Activated CD4-positive, alpha-beta memory T cell treated with anti-CD3 and anti-CD28 coated beads for 36 hours (primary cell): ENCODE data around the gene SIPA1. TPM values are rescaled to one million over a fixed set of nuclear protein-coding genes. Genes with fewer than 3 reads are reported as not detected.
"Not testable (repeated sequence)": the region's sequence is repeated elsewhere in the genome, so short reads cannot be mapped to it uniquely, and the experiment has no call there.

Experiments used
- CTCF ChIA-PET: fragments of 350-600 bp; sonication (Branson Sonifier 250); formaldehyde crosslinking; loops from one replicate; lab custom pipeline; 2021; ENCODE audit warnings: antibody characterized with exemption, inconsistent platforms; lab: Charles Lee
- POLR2A ChIA-PET: fragments of 350-600 bp; sonication (Branson Sonifier 250); formaldehyde crosslinking; loops from one replicate; lab custom pipeline; 2021; ENCODE audit warnings: antibody characterized with exemption; lab: Charles Lee
- DNase-seq: peaks from one replicate; pipeline ENCODE4 v3.0.0-alpha.2; 2020
- H3K27ac Mint-ChIP-seq: one replicate; pipeline ENCODE4 v1.8.0; 2021; ENCODE audit warnings: mixed read lengths
- H3K27me3 Mint-ChIP-seq: one replicate; pipeline ENCODE4 v1.8.0; 2021; ENCODE audit warnings: mixed read lengths
- H3K36me3 Mint-ChIP-seq: one replicate; pipeline ENCODE4 v1.8.0; 2021; ENCODE audit warnings: mixed read lengths
- H3K4me1 Mint-ChIP-seq: one replicate; pipeline ENCODE4 v1.8.0; 2021; ENCODE audit warnings: low read depth, mixed read lengths
- H3K4me3 Mint-ChIP-seq: one replicate; pipeline ENCODE4 v1.8.0; 2021; ENCODE audit warnings: mild to moderate bottlenecking, mixed read lengths
- H3K9me3 Mint-ChIP-seq: one replicate; pipeline ENCODE4 v1.8.0; 2021; ENCODE audit warnings: mixed read lengths
- intact Hi-C: fragments of 100-400 bp; cut with micrococcal nuclease; formaldehyde crosslinking; loops from one replicate; pipeline ENCODE4 v1.15.1; 2023
- total RNA-seq, 2 experiments: library from RNA; stranded (reverse); gene quantifications; one replicate each; pipeline ENCODE4 v1.2.3, GENCODE V29; 2021

The SIPA1 gene
- total RNA-seq, 2 experiments from 2014 or later = 163 to 167 TPM

- no peaks in the 10 kb centered on the region for H3K9me3 Mint-ChIP-seq
- H3K27me3 Mint-ChIP-seq = no peaks in the 10 kb centered on the region
- H3K4me1 Mint-ChIP-seq = peaks cover 65% of the 10 kb centered on the region
- DNase-seq = no peak
- ChIA-PET CTCF (interaction anchor here (1.3 to 3.3 kb wide), 3 partner anchors 8 to 28 kb away, joined by 7 to 18 read pairs (median 13); partner anchors contain the start of genes RELA and SIPA1), POLR2A (interaction anchor here (1.5 to 3.4 kb wide), 4 partner anchors 8 to 17 kb away, joined by 4 to 28 read pairs (median 14); partner anchors contain the start of genes RELA and SIPA1)
- peaks cover 60% of the 10 kb centered on the region for H3K36me3 Mint-ChIP-seq
- no peak overlapping the region for H3K4me3 Mint-ChIP-seq
- peak overlapping the region; percentile 61 for H3K27ac Mint-ChIP-seq
- intact Hi-C loops = loop anchor here (5.0 kb wide), 1 partner anchor 82 kb away; the partner anchor contains the start of genes FAM89B and ZNRD2
Observed at GRCh38 chr11:65654375-65655349, 16.8 kb downstream of the SIPA1 start.

- Mint-ChIP-seq H3K36me3 (peaks cover 62% of the 10 kb centered on the region), H3K4me3 (no peak overlapping the region), H3K9me3 (no peaks in the 10 kb centered on the region), H3K4me1 (peaks cover 73% of the 10 kb centered on the region), H3K27me3 (no peaks in the 10 kb centered on the region), H3K27ac (peak overlapping the region; percentile 63)
- DNase-seq = no peak
- CTCF ChIA-PET = interaction anchor here (1.2 to 1.3 kb wide), 2 partner anchors 30 to 124 kb away, joined by 3 to 4 read pairs; no protein-coding TSS in a partner anchor
- POLR2A ChIA-PET = interaction anchor here (0.6 to 1.0 kb wide), 2 partner anchors 17 to 644 kb away, joined by 3 read pairs; no protein-coding TSS in a partner anchor
- intact Hi-C loops = no loop called here
Observed at GRCh38 chr11:65655570-65656332, 17.9 kb downstream of the SIPA1 start.

GRCh38 chr11:65657426-65657825 is 19.5 kb downstream of the SIPA1 start:
- Mint-ChIP-seq H3K4me3 (no peak overlapping the region), H3K27ac (peak overlapping the region; percentile 26), H3K9me3 (no peaks in the 10 kb centered on the region), H3K4me1 (peaks cover 70% of the 10 kb centered on the region), H3K27me3 (no peaks in the 10 kb centered on the region), H3K36me3 (peaks cover 64% of the 10 kb centered on the region)
- ChIA-PET POLR2A (no interaction called here), CTCF (interaction anchor here (1.0 kb wide), 1 partner anchor 54 kb away, joined by 3 read pairs; no protein-coding TSS in a partner anchor)
- no peak for DNase-seq
- intact Hi-C loops = no loop called here

- POLR2A ChIA-PET = no interaction called here
- DNase-seq = no peak
- Mint-ChIP-seq H3K36me3 (peaks cover 58% of the 10 kb centered on the region), H3K4me1 (peaks cover 63% of the 10 kb centered on the region), H3K9me3 (no peaks in the 10 kb centered on the region), H3K27me3 (no peaks in the 10 kb centered on the region), H3K4me3 (no peak overlapping the region), H3K27ac (peak overlapping the region; percentile 62)
- intact Hi-C loops = no loop called here
- CTCF ChIA-PET = interaction anchor here (1.1 kb wide), 1 partner anchor 32 kb away, joined by 6 read pairs; no protein-coding TSS in a partner anchor
Observed at GRCh38 chr11:65658174-65659021, 20.5 kb downstream of the SIPA1 start.

- no peak for DNase-seq
- CTCF ChIA-PET = no interaction called here
- Mint-ChIP-seq H3K27ac (peak overlapping the region; percentile 65), H3K36me3 (peaks cover 51% of the 10 kb centered on the region), H3K9me3 (no peaks in the 10 kb centered on the region), H3K27me3 (no peaks in the 10 kb centered on the region), H3K4me3 (no peak overlapping the region), H3K4me1 (peaks cover 59% of the 10 kb centered on the region)
- intact Hi-C loops = no loop called here
- POLR2A ChIA-PET = no interaction called here
Observed at GRCh38 chr11:65660038-65660437, 22.1 kb downstream of the SIPA1 start.

- H3K4me3 Mint-ChIP-seq = peak overlapping the region; percentile 85
- POLR2A ChIA-PET = interaction anchor here (0.6 kb wide), 1 partner anchor 157 kb away, joined by 3 read pairs; no protein-coding TSS in a partner anchor
- H3K27me3 Mint-ChIP-seq, DNase-seq, intact Hi-C loops, H3K9me3 Mint-ChIP-seq: not testable (repeated sequence)
- H3K36me3 Mint-ChIP-seq = peaks cover 48% of the 10 kb centered on the region
- H3K27ac Mint-ChIP-seq = peak overlapping the region; percentile 88
- CTCF ChIA-PET = interaction anchor here (0.8 kb wide), 1 partner anchor 22 kb away, joined by 3 read pairs; no protein-coding TSS in a partner anchor
- peaks cover 55% of the 10 kb centered on the region for H3K4me1 Mint-ChIP-seq
Observed at GRCh38 chr11:65660908-65661307, 23.0 kb downstream of the SIPA1 start.

- Mint-ChIP-seq H3K4me1 (peaks cover 48% of the 10 kb centered on the region), H3K27ac (peak overlapping the region; percentile 88), H3K4me3 (peak overlapping the region; percentile 85), H3K9me3 (no peaks in the 10 kb centered on the region), H3K36me3 (peaks cover 41% of the 10 kb centered on the region), H3K27me3 (no peaks in the 10 kb centered on the region)
- POLR2A ChIA-PET = interaction anchor here (0.5 to 2.4 kb wide), 6 partner anchors 9 to 321 kb away, joined by 3 to 28 read pairs (median 4); partner anchors contain the start of gene PCNX3
- CTCF ChIA-PET = interaction anchor here (0.8 to 1.1 kb wide), 3 partner anchors 9 to 198 kb away, joined by 3 read pairs; partner anchors contain the start of gene MUS81
- DNase-seq = no peak
- intact Hi-C loops = loop anchor here (2.0 kb wide), 1 partner anchor 279 kb away; the partner anchor contains the start of gene SLC25A45
Observed at GRCh38 chr11:65661599-65662246, 23.8 kb downstream of the SIPA1 start.

- intact Hi-C loops = loop anchor here (2.0 kb wide), 1 partner anchor 280 kb away; the partner anchor contains the start of gene SLC25A45
- Mint-ChIP-seq H3K27ac (peak overlapping the region; percentile 88), H3K4me1 (peaks cover 42% of the 10 kb centered on the region), H3K27me3 (no peaks in the 10 kb centered on the region), H3K36me3 (peaks cover 35% of the 10 kb centered on the region), H3K9me3 (no peaks in the 10 kb centered on the region), H3K4me3 (peak overlapping the region; percentile 85)
- CTCF ChIA-PET = interaction anchor here (0.6 to 1.6 kb wide), 8 partner anchors 8 to 360 kb away, joined by 3 to 8 read pairs (median 3); partner anchors contain the start of genes FIBP, MUS81 and PCNX3
- POLR2A ChIA-PET = interaction anchor here (1.0 to 2.4 kb wide), 11 partner anchors 9 to 256 kb away, joined by 3 to 28 read pairs (median 4); partner anchors contain the start of genes MUS81 and PCNX3
- no peak for DNase-seq
Observed at GRCh38 chr11:65662247-65662798, 24.4 kb downstream of the SIPA1 start.

- H3K9me3 Mint-ChIP-seq = no peaks in the 10 kb centered on the region
- H3K27ac Mint-ChIP-seq = peak within 1 kb of the TSS; percentile 95
- H3K4me3 Mint-ChIP-seq = peak within 1 kb of the TSS; percentile 85
- CTCF ChIA-PET = interaction anchor here (0.6 to 1.6 kb wide), 12 partner anchors 9 to 359 kb away, joined by 3 to 8 read pairs (median 3); partner anchors contain the start of genes CCDC85B, FIBP and PCNX3
- no peaks in the 10 kb centered on the region for H3K27me3 Mint-ChIP-seq
- DNase-seq = peak; percentile 95
- POLR2A ChIA-PET = interaction anchor here (0.5 to 2.4 kb wide), 13 partner anchors 10 to 255 kb away, joined by 3 to 28 read pairs (median 4); partner anchors contain the start of genes MUS81 and PCNX3
- intact Hi-C loops = loop anchor here (1.0 to 2.0 kb wide), 4 partner anchors 10 to 280 kb away; partner anchors contain the start of genes PCNX3, SIPA1 and SLC25A45
- H3K36me3 Mint-ChIP-seq = peaks cover 30% of the 10 kb centered on the region
- peaks cover 38% of the 10 kb centered on the region for H3K4me1 Mint-ChIP-seq
Observed at GRCh38 chr11:65662799-65663638, 25.1 kb downstream of the SIPA1 start, which contains the start of gene RELA. RELA (minus strand) TSS chr11:65662916; CDS start chr11:65662832, 84 bp downstream.
